ENCODE measurements around the gene SMIM22.
A peak's percentile ranks its signal among the peaks of the same experiment; 100 is the strongest.

Gene SMIM22

DNA sequence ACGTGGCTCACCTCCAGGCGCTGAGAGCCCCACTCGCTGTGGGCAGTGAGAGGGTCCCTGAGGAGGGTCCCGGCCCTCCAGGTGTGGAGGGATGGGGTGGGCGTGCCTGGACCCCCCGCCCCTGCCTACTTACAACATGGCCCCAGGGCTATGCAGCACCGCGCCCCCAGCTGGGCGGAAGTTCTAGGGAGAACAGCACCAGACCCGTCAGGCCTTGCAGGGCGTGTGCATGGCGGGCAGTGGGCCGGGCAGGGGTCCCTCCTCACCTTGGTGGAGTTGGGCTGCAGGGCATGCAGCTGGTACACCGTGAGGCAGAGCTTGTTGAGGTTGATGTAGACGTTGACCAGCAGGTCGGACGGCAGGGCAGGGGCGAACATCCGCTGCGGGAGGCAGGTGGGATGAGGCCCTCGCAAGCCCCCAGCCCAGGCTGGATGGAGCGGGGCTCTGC lies 2.7 kb downstream of the SMIM22 start:
- DNase-seq, result no peak

GRCh38 chr16:4798456-4798855 lies 3.3 kb downstream of the SMIM22 start:
- DNase-seq, result no peak

DNA sequence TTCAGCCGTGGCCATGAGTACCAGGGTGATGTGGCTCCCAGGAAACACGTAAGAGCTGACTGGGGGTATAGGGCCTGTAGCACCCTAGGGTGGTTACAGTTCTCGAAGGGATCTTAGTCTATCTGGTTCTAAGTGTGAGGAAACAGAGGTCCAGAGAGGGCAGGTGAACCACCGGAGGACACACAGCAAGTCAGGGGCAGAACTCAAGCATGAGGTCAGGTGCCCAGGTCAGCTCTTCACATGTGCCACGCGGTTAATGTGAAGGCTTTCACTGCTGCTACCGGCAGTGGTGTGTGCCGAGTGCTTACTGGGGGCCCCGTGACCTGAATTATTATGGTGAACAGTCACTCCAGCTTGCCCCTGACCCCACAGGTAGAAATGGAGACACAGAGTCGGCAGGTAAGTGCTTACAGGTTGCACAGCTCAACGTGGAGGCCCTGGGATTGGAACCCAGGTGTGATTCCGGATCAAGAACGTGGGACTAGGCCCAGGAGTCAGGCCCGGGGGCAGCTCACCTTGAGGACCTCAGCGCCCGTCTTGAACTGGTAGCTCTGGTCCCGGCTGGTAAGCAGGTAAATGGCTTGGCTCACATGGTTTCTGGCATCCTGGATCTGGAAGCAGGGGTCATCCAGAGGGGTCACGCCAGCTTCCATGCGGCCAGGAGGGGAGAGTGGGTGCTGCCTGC lies 4.1 kb downstream of the SMIM22 start:
- DNase-seq, result no peak

DNA sequence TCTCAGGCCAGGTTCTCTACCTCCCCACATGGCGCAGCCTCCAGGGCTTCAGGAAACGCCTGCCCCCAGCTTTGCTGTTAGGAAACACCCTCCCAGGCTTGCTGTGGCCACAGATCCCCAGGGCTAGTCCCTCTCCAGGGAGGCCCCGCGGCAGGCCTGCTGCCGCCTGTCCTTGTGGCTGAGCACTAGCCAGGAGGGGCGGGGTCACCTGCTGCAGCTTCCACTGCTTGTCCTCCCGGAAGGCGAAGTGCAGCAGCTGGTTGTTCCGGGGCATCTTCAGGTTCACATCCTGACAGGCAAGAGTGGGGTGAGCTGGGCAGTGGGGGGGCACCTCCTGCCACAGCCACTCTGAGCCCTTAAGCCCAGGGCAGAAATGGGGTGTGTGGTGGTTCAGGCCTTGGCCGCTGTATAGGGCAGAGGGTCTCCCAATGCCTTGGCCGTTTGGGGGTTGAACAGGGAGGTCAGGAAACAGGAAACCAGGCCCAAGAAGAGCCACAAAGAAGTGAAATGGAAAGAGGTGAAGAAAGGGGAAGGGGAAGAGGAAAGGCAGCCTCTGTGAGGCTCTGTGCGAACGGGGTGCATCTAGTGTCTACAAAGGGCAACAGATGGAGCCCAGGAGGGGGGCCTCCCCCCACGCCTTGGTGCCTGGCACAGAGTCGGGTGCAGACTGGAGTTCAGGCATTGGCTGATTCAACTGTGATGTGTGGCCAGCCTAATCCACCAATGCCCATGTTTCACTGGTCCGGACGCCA lies 5.3 kb downstream of the SMIM22 start:
- no peak for DNase-seq

DNA sequence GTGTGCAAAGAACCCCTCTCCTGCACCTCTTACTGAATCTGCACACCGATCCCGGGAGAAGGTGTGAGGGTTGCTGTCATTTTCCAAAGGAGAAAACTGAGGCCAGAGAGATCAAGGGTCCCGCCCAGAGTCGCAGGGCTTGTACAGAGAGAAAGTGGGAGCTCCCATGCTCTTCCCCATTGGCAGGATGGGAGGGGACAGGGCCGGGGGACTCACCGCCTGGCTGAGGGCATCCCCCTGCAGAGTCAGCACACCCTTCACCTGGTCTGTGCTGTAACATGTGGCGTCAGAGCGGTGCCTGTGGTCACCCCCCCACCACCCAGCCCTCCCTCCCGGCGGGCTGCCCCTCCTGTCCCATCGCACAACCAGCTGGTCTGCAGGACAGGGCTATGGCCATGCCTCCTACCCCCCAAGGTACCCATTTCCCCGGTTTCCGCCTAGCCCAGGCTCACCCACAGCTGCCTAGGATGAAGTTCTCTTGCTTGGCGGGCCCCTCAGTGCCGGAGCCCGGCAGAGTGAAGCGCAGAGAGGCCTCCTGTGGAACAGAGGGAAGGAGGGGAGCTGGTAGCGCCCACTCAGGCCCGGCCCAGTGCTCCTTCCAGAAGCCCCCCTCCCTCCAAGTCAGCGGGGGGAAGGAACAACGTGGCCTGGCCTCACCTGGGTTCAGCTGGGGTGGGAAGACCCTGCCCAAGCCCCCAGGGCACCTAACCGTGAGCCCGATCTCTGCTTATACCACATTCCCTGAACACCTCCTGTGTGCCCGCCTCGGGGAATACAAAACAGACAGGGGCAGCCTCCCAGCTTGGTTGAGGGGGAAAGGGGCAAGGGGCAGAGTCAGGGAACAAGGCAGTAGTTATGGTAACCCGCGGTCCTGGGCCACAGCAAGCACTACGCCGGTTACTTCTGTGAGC lies 6.1 kb downstream of the SMIM22 start:
- no peak for DNase-seq

GRCh38 chr16:4801962-4802658 lies 6.9 kb downstream of the SMIM22 start, which contains the start of gene ROGDI:
Gene ROGDI, minus strand, starts transcription at chr16:4802633. Its CDS starts 62 bp downstream, at chr16:4802571.
- DNase-seq, result peak in 1 of 2 experiments; percentile 40

- peak; percentile 71 to 89 for DNase-seq
Observed at GRCh38 chr16:4802659-4803287, 7.6 kb downstream of the SMIM22 start.

DNA sequence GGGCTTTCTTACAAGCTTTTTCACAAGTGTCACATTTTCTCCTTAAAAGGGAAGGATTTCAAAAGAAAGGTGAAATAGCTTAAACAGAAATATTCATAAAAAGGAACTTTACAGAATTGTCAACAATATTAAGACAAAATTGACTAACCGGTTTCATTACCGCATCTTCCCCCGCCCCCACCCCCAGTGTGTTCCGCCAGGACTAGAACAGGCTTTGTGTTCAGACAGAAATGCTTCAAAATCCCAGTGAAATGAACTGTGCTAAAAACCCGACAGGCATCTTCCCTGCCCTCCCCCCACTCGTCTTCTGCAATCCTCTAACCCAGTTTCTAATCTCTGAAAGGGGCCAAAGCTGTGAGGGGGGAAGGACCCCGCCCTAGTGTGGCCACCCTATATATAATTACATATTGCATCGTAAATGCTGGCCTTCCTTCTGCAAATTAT lies 8.3 kb downstream of the SMIM22 start:
- DNase-seq, result no peak

GRCh38 chr16:4803898-4804762 lies 9.0 kb downstream of the SMIM22 start:
- DNase-seq, result no peak

GRCh38 chr16:4805231-4805630 lies 10.1 kb downstream of the SMIM22 start:
- DNase-seq, result no peak

DNA sequence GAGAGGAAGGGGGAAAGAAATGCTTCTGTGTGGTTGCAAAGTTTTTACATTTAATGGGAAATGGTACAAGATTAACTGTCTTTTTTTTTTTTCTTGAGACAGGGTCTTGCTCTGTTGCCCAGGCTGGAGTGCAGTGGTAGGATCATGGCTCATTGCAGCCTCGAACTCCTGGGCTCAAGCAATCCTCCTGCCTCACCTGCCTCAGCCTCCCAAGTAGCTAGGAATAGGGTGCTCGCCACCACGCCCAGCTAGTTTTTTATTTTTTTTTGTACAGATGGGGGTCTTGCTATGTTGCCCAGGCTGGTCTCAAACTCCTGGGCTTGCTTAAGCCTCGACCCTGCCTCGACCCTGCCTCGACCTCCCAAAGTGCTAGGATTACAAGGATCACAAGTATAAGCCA lies 11.1 kb downstream of the SMIM22 start:
- no peak for DNase-seq

DNA sequence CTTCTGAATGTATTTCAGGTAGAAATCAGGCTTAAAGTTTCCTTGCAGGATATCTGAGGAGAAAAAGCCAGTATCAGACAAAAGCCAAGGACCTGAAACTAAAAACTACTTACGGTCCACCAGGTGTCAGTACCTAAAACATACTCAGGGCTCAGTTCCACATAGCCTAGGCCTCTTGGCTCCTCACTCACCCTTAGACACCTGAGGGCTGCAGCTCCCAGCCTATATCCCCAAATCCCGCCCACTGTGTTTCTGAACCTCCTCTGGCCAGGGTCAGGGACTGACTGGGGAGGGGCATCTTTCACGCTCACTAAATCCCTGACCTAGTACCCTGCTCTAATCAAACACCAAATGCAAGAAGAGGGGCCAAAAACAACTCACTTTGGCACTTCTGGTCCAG lies 16.1 kb downstream of the SMIM22 start:
- DNase-seq, result no peak

DNA sequence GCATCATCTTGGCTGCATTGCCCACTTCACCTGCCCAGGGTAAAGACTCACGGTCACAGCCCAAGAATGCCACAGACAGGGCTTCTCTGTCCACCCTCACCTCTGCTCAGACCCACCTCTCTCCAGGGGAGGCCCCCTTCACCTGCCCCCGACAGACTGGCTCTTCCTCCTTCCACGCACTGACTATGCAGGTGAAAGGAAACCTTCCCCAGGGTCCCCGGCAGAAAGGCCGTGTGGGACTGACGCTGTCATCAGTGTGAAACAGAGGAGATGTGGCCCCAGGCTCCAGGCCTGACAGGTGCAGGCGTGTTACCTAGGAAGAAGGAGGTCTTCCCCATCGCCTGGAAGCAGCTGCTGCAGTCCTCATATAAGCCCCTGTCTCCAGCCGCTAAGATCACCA lies 16.6 kb downstream of the SMIM22 start:
- DNase-seq, result no peak

- no peak for DNase-seq
Observed at GRCh38 chr16:4813251-4814003, 18.3 kb downstream of the SMIM22 start.

DNA sequence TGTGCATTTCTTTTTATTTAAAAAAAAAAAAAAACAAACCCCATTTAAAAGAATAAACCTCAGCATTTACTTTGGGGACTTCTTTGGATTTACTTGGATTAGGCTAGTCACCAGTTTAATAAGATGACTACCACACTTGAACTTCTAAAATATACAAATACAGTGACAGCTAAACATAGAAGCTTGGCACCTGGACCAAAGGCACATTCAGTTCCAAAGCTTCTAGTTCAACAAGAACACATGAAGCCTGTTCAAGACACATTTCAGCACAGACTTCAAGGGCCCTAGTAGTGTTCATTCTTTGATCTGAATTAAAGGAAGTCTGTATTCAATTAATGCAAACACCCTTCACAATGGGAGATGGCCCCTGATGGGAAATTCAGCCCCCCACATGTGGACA lies 18.9 kb downstream of the SMIM22 start:
- no peak for DNase-seq

GRCh38 chr16:4814542-4815173 lies 19.5 kb downstream of the SMIM22 start:
- DNase-seq, result no peak

- DNase-seq, result no peak
Observed at GRCh38 chr16:4820652-4821051, 25.5 kb downstream of the SMIM22 start.

DNA sequence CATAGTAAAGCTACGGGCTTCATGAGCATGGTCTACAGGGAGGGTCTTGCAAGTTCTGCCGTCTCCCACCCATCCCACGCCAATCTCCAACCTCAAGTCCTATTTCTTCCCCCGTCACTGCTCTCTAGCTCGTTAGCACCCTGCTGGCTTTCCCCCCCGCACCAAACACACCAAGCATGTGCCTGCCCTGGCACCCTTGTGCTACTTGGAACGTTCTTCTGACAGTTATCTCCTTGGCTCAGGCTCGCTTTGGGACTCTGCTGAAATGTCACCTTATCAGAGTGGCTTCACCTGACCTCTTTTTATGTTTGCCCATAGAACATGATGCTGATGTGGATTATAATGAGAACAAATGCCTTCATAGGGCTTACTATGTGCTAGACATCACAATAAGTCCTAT lies 30.0 kb downstream of the SMIM22 start:
- no peak for DNase-seq

GRCh38 chr16:4826526-4826925 lies 31.4 kb downstream of the SMIM22 start:
- DNase-seq, result no peak

- no peak for DNase-seq
Observed at GRCh38 chr16:4826980-4827379, 31.8 kb downstream of the SMIM22 start.

All from NCI-H446 (cell line).